ENCODE measurements around the gene ZBTB7B.
A peak's percentile ranks its signal among the peaks of the same experiment; 100 is the strongest.

The ZBTB7B gene

DNA sequence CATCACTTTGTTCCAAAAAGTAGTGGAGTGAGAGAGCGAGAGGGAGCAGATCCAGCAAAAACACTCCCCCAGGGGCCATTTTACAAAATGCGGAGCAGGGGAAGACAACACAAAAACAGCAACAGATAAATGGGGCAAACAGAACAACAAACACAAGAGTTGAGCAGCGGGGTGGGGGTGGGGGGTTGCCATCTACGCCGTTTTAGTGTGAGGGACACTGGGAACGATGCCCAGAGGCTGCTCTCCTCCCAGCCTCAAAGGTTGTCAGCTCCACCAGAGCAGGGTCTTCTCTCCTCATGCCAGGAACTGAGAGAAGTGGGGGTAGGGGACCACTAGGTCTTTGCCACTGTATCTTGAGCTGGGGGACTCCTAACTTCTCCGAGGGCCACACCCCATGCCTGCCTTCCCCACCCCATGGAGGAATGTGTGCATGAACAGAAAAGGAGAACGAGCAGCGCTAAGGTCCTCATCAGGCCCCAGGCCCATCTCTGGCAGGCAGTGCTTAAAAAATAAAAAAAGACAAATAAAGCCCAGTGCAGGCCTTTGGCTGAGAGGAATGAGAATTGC is 45.4 kb upstream of the ZBTB7B start:
- Histone ChIP-seq H3K27ac (ENCODE audit: extremely low read depth, low read depth, low read length) (no peak overlapping the region), H3K4me1 (ENCODE audit: control insufficient read depth, insufficient read depth, low read length) (peaks cover 5% of the 10 kb centered on the region; the same call in 1 of the 2 replicates), H3K4me3 (ENCODE audit: low read depth, low read length) (no peak overlapping the region), H3K9me3 (ENCODE audit: control insufficient read depth, insufficient read depth, low read depth, low read length) (no peaks in the 10 kb centered on the region), H3K36me3 (ENCODE audit: control insufficient read depth in 2 of 2, insufficient read depth in 1 of 2, low read length in 2 of 2) (peaks cover 3 to 22% of the 10 kb centered on the region in 2 experiments)
- CTCF ChIA-PET = interaction anchor here (0.6 to 3.0 kb wide), 5 partner anchors 8 to 105 kb away, joined by 3 to 9 read pairs (median 3); no protein-coding TSS in a partner anchor
- POLR2A ChIA-PET = interaction anchor here (1.2 to 3.9 kb wide), 4 partner anchors 15 to 398 kb away, joined by 3 to 41 read pairs (median 5); partner anchors contain the start of gene SHC1
- TF ChIP-seq, protein P1, sequence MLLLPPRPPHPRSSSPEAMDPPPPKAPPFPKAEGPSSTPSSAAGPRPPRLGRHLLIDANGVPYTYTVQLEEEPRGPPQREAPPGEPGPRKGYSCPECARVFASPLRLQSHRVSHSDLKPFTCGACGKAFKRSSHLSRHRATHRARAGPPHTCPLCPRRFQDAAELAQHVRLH (tag by site-specific recombination; IDR thresholded peaks at IDR 0.05) = no peak
- TF ChIP-seq KLF1 (tag by site-specific recombination; IDR thresholded peaks at IDR 0.05) = peak; percentile 93

DNA sequence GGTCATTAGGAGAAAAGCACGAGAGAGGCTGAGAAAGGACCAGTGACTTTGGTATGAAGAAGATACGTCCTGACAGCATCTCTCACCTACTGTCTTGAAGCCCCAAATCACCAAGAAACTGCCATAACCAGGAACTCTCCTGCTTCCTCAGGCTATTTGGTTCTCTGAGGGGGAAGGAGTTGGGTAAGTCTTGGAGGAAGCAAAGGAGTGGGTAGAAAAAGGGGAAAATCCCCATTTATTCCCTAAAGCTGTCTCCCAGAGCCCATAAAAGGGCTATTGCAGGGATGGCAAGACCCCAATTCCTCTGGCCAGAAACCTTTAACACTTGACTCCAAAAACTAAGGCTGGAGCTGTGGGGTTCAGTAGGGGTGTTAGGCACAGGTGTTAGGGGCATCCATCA is 44.6 kb upstream of the ZBTB7B start:
- peaks cover 3 to 24% of the 10 kb centered on the region in 2 experiments for H3K36me3 ChIP-seq (ENCODE audit: control insufficient read depth in 2 of 2, insufficient read depth in 1 of 2, low read length in 2 of 2)
- H3K4me1 ChIP-seq (ENCODE audit: control insufficient read depth, insufficient read depth, low read length) = peaks cover 9% of the 10 kb centered on the region
- no peak overlapping the region for H3K27ac ChIP-seq (ENCODE audit: extremely low read depth, low read depth, low read length)
- ChIA-PET CTCF (interaction anchor here (0.6 kb wide), 1 partner anchor 211 kb away, joined by 3 read pairs; no protein-coding TSS in a partner anchor), POLR2A (interaction anchor here (3.9 kb wide), 1 partner anchor 14 kb away, joined by 41 read pairs; the partner anchor contains the start of gene SHC1)
- TF ChIP-seq, protein P2, sequence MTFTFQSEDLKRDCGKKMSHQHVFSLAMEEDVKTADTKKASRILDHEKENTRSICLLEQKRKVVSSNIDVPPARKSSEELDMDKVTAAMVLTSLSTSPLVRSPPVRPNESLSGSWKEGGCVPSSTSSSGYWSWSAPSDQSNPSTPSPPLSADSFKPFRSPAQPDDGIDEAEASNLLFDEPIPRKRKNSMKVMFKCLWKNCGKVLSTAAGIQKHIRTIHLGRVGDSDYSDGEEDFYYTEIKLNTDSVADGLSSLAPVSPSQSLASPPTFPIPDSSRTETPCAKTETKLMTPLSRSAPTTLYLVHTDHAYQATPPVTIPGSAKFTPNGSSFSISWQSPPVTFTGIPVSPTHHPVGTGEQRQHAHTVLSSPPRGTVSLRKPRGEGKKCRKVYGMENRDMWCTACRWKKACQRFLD (tag by site-specific recombination; IDR thresholded peaks at IDR 0.05) = no peak
- TF ChIP-seq ZNF664 (tag by site-specific recombination; IDR thresholded peaks at IDR 0.05) (no peak), ZNF433 (tag by site-specific recombination; IDR thresholded peaks at IDR 0.05; ENCODE audit: low read depth) (no peak), ZNF19 (tag by site-specific recombination; IDR thresholded peaks at IDR 0.05; ENCODE audit: low read depth) (no peak), ZFP69B (tag by site-specific recombination; IDR thresholded peaks at IDR 0.05) (no peak), SCRT2 (tag by site-specific recombination; IDR thresholded peaks at IDR 0.05) (no peak), ZNF76 (tag by site-specific recombination; IDR thresholded peaks at IDR 0.05; ENCODE audit: borderline replicate concordance, low read depth) (no peak), ZBTB48 (tag by site-specific recombination; IDR thresholded peaks at IDR 0.05) (no peak), OVOL3 (tag by site-specific recombination; IDR thresholded peaks at IDR 0.05) (no peak), ZNF248 (tag by site-specific recombination; IDR thresholded peaks at IDR 0.05) (no peak)
- TF ChIP-seq, protein P3, sequence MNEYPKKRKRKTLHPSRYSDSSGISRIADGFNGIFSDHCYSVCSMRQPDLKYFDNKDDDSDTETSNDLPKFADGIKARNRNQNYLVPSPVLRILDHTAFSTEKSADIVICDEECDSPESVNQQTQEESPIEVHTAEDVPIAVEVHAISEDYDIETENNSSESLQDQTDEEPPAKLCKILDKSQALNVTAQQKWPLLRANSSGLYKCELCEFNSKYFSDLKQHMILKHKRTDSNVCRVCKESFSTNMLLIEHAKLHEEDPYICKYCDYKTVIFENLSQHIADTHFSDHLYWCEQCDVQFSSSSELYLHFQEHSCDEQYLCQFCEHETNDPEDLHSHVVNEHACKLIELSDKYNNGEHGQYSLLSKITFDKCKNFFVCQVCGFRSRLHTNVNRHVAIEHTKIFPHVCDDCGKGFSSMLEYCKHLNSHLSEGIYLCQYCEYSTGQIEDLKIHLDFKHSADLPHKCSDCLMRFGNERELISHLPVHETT (tag by site-specific recombination; IDR thresholded peaks at IDR 0.05) = no peak
- no peak overlapping the region for H3K4me3 ChIP-seq (ENCODE audit: low read depth, low read length)
- H3K9me3 ChIP-seq (ENCODE audit: control insufficient read depth, insufficient read depth, low read depth, low read length) = no peaks in the 10 kb centered on the region

DNA sequence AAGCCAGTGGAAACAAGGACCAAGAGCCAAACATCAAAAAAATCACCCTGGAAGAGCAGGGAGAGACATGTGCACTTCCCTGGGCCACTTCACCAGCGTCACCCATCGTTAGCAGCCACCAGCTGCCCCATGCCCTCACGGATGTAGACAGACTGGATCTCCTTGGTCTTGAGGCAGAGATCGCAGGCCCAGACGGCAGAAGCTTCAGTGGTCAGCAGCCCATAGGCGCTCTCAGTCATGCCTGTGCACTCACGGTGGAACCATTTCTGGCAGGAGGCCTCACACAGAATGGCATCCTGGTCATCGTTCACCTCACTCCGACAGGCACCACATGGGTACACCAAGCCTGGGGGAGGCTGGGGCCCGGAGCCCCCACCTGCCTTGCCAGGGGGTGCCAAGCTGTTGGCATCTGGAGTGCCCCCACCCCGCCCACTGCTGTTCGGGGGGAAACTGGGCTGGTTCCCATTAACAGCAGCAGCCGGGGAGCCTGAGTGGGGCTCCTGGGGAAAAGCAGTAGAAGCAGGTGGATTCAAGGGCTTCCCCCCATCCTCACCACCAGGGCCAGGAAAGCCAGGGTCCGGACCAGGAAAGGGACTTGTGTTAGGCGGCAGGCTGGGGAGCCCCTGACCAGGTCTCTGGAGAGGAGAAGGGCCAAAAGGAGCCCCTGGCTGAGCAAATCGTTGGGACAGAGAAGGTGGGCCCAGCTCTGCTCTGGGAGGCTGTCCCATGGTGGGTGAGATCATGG is 43.7 kb upstream of the ZBTB7B start:
- H3K4me3 ChIP-seq (ENCODE audit: low read depth, low read length) = no peak overlapping the region
- no peaks in the 10 kb centered on the region for H3K9me3 ChIP-seq (ENCODE audit: control insufficient read depth, insufficient read depth, low read depth, low read length)
- peaks cover 3 to 32% of the 10 kb centered on the region in 2 experiments for H3K36me3 ChIP-seq (ENCODE audit: control insufficient read depth in 2 of 2, insufficient read depth in 1 of 2, low read length in 2 of 2)
- no peak overlapping the region for H3K27ac ChIP-seq (ENCODE audit: extremely low read depth, low read depth, low read length)
- ChIA-PET CTCF (interaction anchor here (0.6 kb wide), 1 partner anchor 210 kb away, joined by 3 read pairs; no protein-coding TSS in a partner anchor), POLR2A (interaction anchor here (3.9 kb wide), 1 partner anchor 13 kb away, joined by 41 read pairs; the partner anchor contains the start of gene SHC1)
- H3K4me1 ChIP-seq (ENCODE audit: control insufficient read depth, insufficient read depth, low read length) = peaks cover 10% of the 10 kb centered on the region
- TF ChIP-seq ZNF785 (tag by site-specific recombination; IDR thresholded peaks at IDR 0.05) (no peak), SP3 (tag by site-specific recombination; IDR thresholded peaks at IDR 0.05) (no peak), ZNF266 (tag by site-specific recombination; IDR thresholded peaks at IDR 0.05; ENCODE audit: low read depth) (no peak)
- TF ChIP-seq, protein P4, sequence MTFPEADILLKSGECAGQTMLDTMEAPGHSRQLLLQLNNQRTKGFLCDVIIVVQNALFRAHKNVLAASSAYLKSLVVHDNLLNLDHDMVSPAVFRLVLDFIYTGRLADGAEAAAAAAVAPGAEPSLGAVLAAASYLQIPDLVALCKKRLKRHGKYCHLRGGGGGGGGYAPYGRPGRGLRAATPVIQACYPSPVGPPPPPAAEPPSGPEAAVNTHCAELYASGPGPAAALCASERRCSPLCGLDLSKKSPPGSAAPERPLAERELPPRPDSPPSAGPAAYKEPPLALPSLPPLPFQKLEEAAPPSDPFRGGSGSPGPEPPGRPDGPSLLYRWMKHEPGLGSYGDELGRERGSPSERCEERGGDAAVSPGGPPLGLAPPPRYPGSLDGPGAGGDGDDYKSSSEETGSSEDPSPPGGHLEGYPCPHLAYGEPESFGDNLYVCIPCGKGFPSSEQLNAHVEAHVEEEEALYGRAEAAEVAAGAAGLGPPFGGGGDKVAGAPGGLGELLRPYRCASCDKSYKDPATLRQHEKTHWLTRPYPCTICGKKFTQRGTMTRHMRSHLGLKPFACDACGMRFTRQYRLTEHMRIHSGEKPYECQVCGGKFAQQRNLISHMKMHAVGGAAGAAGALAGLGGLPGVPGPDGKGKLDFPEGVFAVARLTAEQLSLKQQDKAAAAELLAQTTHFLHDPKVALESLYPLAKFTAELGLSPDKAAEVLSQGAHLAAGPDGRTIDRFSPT (tag by site-specific recombination; IDR thresholded peaks at IDR 0.05) = 0 out of 2 replicates have a peak, but pooled peaks have one; percentile 36

Measured in HEK293 (cell line).